ENCODE data around the gene SFRP5.

DNA sequence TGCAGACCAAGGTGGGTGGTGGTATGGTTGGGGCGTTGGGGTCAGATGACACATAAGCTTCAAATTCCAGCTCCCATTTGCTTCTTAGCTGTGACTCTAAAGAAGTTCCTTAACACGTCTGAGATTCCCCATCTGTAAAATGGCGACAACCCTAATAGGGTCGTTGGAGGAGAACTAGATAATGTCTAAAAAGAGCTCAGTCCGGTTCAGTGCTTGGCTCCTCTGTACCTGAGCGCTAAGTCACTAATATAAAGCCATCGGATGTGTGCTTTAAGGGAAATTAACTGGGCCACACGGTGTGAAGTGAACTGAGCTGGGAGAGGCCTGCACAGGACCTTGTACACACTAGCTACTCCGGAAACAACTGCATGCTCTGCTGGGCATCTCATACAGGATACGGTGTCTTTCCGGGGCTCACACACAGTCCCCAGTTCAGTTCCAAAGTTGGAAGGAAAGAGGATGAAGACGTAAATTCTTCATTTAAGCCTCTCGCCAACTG lies 35.3 kb downstream of the SFRP5 start:
- TF ChIP-seq, protein P1, sequence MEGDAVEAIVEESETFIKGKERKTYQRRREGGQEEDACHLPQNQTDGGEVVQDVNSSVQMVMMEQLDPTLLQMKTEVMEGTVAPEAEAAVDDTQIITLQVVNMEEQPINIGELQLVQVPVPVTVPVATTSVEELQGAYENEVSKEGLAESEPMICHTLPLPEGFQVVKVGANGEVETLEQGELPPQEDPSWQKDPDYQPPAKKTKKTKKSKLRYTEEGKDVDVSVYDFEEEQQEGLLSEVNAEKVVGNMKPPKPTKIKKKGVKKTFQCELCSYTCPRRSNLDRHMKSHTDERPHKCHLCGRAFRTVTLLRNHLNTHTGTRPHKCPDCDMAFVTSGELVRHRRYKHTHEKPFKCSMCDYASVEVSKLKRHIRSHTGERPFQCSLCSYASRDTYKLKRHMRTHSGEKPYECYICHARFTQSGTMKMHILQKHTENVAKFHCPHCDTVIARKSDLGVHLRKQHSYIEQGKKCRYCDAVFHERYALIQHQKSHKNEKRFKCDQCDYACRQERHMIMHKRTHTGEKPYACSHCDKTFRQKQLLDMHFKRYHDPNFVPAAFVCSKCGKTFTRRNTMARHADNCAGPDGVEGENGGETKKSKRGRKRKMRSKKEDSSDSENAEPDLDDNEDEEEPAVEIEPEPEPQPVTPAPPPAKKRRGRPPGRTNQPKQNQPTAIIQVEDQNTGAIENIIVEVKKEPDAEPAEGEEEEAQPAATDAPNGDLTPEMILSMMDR (IDR thresholded peaks at IDR 0.05; ENCODE audit: insufficient read depth, low read length) = no peak
- TF ChIP-seq SPI1 (IDR thresholded peaks at IDR 0.05; ENCODE audit: borderline replicate concordance, low read depth) (no peak), GABPA (IDR thresholded peaks at IDR 0.05; ENCODE audit: low read depth) (no peak), POLR2AphosphoS5 (IDR thresholded peaks at IDR 0.05; ENCODE audit: low read depth) (no peak)
- TF ChIP-seq, protein P2, sequence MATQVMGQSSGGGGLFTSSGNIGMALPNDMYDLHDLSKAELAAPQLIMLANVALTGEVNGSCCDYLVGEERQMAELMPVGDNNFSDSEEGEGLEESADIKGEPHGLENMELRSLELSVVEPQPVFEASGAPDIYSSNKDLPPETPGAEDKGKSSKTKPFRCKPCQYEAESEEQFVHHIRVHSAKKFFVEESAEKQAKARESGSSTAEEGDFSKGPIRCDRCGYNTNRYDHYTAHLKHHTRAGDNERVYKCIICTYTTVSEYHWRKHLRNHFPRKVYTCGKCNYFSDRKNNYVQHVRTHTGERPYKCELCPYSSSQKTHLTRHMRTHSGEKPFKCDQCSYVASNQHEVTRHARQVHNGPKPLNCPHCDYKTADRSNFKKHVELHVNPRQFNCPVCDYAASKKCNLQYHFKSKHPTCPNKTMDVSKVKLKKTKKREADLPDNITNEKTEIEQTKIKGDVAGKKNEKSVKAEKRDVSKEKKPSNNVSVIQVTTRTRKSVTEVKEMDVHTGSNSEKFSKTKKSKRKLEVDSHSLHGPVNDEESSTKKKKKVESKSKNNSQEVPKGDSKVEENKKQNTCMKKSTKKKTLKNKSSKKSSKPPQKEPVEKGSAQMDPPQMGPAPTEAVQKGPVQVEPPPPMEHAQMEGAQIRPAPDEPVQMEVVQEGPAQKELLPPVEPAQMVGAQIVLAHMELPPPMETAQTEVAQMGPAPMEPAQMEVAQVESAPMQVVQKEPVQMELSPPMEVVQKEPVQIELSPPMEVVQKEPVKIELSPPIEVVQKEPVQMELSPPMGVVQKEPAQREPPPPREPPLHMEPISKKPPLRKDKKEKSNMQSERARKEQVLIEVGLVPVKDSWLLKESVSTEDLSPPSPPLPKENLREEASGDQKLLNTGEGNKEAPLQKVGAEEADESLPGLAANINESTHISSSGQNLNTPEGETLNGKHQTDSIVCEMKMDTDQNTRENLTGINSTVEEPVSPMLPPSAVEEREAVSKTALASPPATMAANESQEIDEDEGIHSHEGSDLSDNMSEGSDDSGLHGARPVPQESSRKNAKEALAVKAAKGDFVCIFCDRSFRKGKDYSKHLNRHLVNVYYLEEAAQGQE (IDR thresholded peaks at IDR 0.05; ENCODE audit: insufficient replicate concordance, low read depth) = no peak

Data from HL-60 (cell line).